GM13976 (cell line): ENCODE measurements around the gene CAGE1.

Experiments
- DNase-seq: peaks from one replicate; pipeline ENCODE4 v3.0.0; 2012; ENCODE audit warnings: low spot score
- in situ Hi-C: fragments of 300-500 bp; cut with MboI; formaldehyde crosslinking; loops from one replicate; pipeline ENCODE4 v1.12.0; 2022; ENCODE audit warnings: low sequenced_read_pairs, mixed read lengths, inconsistent platforms; ENCODE audit not compliant: unreplicated experiment
- TF ChIP-seq, protein P1 (sequence below): IDR thresholded peaks from 2 replicates; pipeline ENCODE4 v1.5.1; 2012; ENCODE audit warnings: borderline replicate concordance, mild to moderate bottlenecking; ENCODE audit not compliant: insufficient read depth; ENCODE audit errors: extremely low read depth, missing control alignments, control extremely low read depth

Gene CAGE1

DNA sequence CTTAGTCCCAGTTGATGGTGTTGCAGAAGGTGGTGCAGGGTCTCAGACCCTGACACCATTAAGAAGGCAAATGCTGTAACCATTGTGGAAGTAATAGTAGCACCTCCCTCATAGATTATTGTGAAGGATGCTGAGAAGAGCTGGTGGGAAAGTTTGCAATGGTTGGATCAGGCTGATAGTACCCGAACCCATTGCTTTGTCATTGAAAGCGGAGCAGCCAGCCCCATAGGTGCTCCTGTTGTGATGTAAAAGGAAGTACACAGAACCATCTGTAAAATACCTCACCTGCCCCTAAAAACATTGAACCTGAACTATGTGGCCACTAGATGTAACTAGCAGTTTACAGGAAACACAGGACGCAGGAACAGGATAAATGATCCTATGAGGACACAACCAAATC is 31.5 kb upstream of the CAGE1 start:
- no peak for DNase-seq
- in situ Hi-C loops, result no loop called here
- TF ChIP-seq, protein P1, sequence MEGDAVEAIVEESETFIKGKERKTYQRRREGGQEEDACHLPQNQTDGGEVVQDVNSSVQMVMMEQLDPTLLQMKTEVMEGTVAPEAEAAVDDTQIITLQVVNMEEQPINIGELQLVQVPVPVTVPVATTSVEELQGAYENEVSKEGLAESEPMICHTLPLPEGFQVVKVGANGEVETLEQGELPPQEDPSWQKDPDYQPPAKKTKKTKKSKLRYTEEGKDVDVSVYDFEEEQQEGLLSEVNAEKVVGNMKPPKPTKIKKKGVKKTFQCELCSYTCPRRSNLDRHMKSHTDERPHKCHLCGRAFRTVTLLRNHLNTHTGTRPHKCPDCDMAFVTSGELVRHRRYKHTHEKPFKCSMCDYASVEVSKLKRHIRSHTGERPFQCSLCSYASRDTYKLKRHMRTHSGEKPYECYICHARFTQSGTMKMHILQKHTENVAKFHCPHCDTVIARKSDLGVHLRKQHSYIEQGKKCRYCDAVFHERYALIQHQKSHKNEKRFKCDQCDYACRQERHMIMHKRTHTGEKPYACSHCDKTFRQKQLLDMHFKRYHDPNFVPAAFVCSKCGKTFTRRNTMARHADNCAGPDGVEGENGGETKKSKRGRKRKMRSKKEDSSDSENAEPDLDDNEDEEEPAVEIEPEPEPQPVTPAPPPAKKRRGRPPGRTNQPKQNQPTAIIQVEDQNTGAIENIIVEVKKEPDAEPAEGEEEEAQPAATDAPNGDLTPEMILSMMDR, result no peak

DNA sequence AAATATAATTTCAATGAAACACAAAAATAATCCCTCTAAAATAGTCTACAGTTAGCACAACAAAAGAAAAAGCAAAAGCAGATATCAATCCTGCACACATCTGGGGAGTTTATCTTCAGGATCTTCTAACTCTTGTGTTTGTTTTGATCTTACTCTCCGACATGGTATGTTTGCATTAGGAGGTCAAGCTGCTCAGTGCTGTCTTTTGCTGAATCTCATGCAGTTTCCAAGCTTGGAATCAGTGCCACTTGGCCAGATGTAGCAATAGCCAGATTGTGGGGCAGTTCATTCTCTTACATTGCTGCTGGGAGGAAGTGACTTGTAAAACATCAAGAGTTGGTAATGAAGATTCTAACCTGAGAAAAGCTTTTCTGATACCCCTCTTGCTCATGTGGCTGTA is 29.5 kb upstream of the CAGE1 start:
- in situ Hi-C loops, result no loop called here
- no peak for DNase-seq
- TF ChIP-seq, protein P1, result no peak

DNA sequence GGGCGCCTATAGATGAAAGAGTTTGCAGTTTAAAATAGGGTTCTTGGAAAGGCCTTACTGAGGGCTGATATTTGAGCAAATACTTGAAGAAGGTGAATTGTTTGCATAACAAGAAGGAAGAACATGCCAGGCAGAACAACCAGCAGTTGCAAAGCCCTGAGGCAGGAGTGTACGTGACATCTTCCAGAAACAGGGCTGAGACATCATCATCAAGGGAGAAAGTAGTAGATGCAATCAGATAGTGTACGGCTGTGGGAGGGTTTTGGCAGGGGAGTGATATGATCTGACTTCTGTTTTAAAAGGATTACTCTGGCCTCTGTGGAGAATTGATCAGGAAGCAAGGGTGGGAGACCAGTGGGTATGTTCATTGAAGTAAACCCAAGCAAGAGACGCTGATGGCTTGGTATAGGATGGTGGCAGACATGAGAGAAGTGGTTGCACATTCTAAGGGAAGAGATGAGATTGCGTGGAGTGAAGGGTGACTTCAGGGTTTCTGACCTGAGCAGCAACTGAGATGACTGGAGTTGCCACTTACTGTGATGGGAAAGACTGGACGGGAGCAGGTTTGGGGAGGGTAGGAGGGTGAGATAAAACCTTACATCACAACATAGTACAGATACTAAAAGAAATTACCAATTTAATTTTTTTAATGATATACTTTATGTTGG is 28.8 kb upstream of the CAGE1 start:
- in situ Hi-C loops, result no loop called here
- TF ChIP-seq, protein P1, result no peak
- no peak for DNase-seq

DNA sequence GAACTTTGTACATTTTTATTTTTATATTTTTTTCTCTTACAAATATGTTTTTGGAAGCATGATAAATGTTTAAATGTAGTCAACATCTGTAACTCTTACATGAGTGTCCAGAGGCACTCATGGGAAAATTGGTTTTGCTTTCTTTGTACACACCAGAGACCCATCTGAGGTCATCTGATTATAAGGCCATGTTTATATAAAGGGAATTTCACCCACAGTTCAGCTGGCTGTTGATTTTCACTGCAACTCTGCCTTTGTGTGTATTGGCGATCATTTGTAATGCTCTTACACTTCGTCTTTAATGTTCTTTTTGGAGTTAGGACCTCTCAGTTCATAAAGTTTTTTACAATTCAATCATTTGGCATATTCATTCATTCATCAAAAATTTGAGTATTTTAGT is 28.1 kb upstream of the CAGE1 start:
- TF ChIP-seq, protein P1, result no peak
- in situ Hi-C loops, result no loop called here
- DNase-seq, result no peak

DNA sequence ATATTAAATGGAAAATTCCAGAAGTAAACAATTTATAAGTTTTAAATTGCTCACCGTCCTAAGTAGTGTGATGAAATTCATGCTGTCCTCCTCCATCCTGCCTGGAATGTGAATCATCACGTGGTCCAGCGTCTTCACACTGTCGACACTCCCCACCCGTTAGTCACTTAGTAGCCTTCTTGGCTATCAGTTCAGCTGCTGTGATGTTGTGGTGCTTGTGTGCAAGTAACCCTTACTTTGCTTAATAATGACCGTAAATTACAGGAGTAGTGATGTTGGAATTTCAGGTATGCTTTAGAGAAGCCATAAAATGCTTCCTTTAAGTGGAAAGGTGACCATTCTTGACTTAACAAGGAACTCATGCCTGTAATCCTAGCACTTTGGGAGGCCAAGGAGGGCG is 25.3 kb upstream of the CAGE1 start:
- TF ChIP-seq, protein P1, result no peak
- in situ Hi-C loops, result no loop called here
- no peak for DNase-seq

DNA sequence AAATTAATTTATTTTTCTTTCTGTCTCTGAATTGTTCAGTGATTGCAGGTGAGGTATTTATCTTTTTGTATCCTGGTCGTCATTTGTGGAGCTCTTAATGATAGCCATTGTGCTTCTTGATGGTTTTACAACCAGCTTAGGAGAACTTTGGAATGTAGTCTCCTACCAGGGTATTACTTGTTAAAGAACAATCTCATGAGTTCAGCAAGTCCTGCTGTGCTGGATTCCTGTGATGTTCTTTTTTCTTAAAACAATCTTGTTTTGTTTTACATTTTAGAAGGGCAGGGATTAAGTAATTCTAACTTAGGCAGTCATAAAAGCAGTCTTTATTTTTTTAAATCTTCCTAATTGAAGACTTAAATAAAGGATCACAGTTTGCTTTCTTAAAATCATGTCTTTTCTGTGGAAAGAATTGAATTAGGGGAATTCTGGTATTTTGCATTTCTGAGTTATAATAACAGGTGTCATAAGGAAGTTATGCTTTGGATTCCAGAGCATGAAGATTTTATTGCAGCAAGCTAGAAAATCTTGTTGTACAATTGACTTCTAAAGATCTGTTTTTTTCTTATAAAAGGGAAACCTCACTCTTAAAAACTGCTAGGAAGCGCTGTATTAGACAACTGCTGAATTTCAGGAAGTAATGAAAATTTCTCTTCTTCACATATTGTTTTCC is 23.7 kb upstream of the CAGE1 start:
- TF ChIP-seq, protein P1, result no peak
- in situ Hi-C loops, result no loop called here
- DNase-seq, result no peak
